Germinal center (tissue), 1 donor: ENCODE results near the gene MAP2.
"Not testable (repeated sequence)": the region's sequence is repeated elsewhere in the genome, so short reads cannot be mapped to it uniquely, and the experiment has no call there.

Experiments used
- DNase-seq: peaks from one replicate; pipeline ENCODE4 v3.0.0; 2012; ENCODE audit warnings: mixed read lengths, low spot score

Gene MAP2

GRCh38 chr2:209473930-209474419 lies 50.1 kb downstream of the MAP2 start:
- DNase-seq, result no peak

- no peak for DNase-seq
These were observed 51.1 kb downstream of the MAP2 start for GRCh38 chr2:209474960-209475359.

GRCh38 chr2:209476367-209477208 lies 52.7 kb downstream of the MAP2 start:
- no peak for DNase-seq

- not testable (repeated sequence) for DNase-seq
These were observed 68.4 kb downstream of the MAP2 start for GRCh38 chr2:209492296-209492695.

- not testable (repeated sequence) for DNase-seq
These were observed 71.3 kb downstream of the MAP2 start for GRCh38 chr2:209495068-209495620.

GRCh38 chr2:209495855-209496585 lies 72.2 kb downstream of the MAP2 start:
- no peak for DNase-seq

- DNase-seq, result no peak
These were observed 72.7 kb downstream of the MAP2 start for GRCh38 chr2:209496586-209496982.

- no peak for DNase-seq
These were observed 74.8 kb downstream of the MAP2 start for GRCh38 chr2:209498614-209499013.

- no peak for DNase-seq
These were observed 75.2 kb downstream of the MAP2 start for GRCh38 chr2:209499069-209499468.

GRCh38 chr2:209501579-209501978 lies 77.7 kb downstream of the MAP2 start:
- no peak for DNase-seq

GRCh38 chr2:209505410-209505809 lies 81.6 kb downstream of the MAP2 start:
- no peak for DNase-seq

- no peak for DNase-seq
These were observed 84.4 kb downstream of the MAP2 start for GRCh38 chr2:209508255-209508654.

GRCh38 chr2:209511637-209512036 lies 87.8 kb downstream of the MAP2 start:
- no peak for DNase-seq

- DNase-seq, result no peak
These were observed 89.1 kb downstream of the MAP2 start for GRCh38 chr2:209512971-209513370.

GRCh38 chr2:209517436-209517835 lies 93.6 kb downstream of the MAP2 start:
- no peak for DNase-seq

- no peak for DNase-seq
These were observed 95.4 kb downstream of the MAP2 start for GRCh38 chr2:209519271-209519670.

GRCh38 chr2:209519906-209520305 lies 96.1 kb downstream of the MAP2 start:
- no peak for DNase-seq

- no peak for DNase-seq
These were observed 99.3 kb downstream of the MAP2 start for GRCh38 chr2:209523041-209523740.

GRCh38 chr2:209523867-209524266 lies 100.0 kb downstream of the MAP2 start:
- peak; percentile 3 for DNase-seq

- DNase-seq, result no peak
These were observed 101.5 kb downstream of the MAP2 start for GRCh38 chr2:209525331-209525730.

- no peak for DNase-seq
These were observed 102.0 kb downstream of the MAP2 start for GRCh38 chr2:209525834-209526281.

- DNase-seq, result peak; percentile 3
These were observed 102.7 kb downstream of the MAP2 start for GRCh38 chr2:209526561-209526960.
